IMR-90 (cell line): ENCODE measurements around the gene CIC.

Experiments used
- CTCF ChIP-seq: conservative IDR thresholded peaks from 2 replicates; pipeline ENCODE4 v1.5.1; 2012; ENCODE audit warnings: mild to moderate bottlenecking, low read depth, low read length, improper control_type of control experiment
- ELK1 ChIP-seq: fragments of 150-350 bp; IDR thresholded peaks from 2 replicates; pipeline ENCODE4 v1.6.1; 2016; ENCODE audit warnings: low read depth, mild to moderate bottlenecking, low read length, moderate library complexity, borderline replicate concordance
- POLR2A ChIP-seq: IDR thresholded peaks from 2 replicates; pipeline ENCODE4 v1.6.1; 2012; ENCODE audit warnings: mild to moderate bottlenecking, low read depth, low read length
- RCOR1 ChIP-seq: IDR thresholded peaks from 2 replicates; pipeline ENCODE4 v1.6.1; 2012; ENCODE audit warnings: mild to moderate bottlenecking, low read length, improper control_type of control experiment; ENCODE audit not compliant: insufficient replicate concordance
- RFX5 ChIP-seq: IDR thresholded peaks from 2 replicates; pipeline ENCODE4 v1.8.0; 2012; ENCODE audit warnings: low read depth, mild to moderate bottlenecking, low read length, moderate library complexity

- TF ChIP-seq RFX5 (no peak), POLR2A (no peak), ELK1 (no peak), CTCF (no peak), RCOR1 (no peak)
These were observed 16.9 kb downstream of the CIC start for GRCh38 chr19:42285988-42286348.
